CD4-positive, alpha-beta T cell treated with Interleukin-10 for 1 hour (primary cell): ENCODE data around the gene MACO1.

Source experiments
- DNase-seq: peaks from one replicate; pipeline ENCODE4 v3.0.0-alpha.2; 2020

MACO1 gene

DNA sequence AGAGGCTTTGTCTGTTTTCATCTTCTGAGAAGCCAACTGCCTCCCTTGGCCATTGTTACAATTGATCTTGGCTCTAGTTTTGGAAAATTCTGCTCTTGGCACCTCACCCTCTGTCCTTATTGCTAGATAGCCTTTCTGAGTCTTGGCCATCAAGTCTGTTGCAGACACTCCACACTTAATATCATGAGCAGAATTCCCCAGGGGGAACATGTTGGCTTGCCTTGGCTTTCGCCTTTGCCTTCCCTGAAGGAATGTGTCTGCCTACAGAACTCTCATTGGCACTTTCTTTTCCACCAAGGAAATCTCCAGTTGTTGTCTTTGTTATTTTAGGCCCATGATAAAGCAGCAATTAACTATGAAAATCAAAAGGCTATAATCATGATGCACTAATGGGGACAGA is 70.0 kb downstream of the MACO1 start:
- no peak for DNase-seq

DNA sequence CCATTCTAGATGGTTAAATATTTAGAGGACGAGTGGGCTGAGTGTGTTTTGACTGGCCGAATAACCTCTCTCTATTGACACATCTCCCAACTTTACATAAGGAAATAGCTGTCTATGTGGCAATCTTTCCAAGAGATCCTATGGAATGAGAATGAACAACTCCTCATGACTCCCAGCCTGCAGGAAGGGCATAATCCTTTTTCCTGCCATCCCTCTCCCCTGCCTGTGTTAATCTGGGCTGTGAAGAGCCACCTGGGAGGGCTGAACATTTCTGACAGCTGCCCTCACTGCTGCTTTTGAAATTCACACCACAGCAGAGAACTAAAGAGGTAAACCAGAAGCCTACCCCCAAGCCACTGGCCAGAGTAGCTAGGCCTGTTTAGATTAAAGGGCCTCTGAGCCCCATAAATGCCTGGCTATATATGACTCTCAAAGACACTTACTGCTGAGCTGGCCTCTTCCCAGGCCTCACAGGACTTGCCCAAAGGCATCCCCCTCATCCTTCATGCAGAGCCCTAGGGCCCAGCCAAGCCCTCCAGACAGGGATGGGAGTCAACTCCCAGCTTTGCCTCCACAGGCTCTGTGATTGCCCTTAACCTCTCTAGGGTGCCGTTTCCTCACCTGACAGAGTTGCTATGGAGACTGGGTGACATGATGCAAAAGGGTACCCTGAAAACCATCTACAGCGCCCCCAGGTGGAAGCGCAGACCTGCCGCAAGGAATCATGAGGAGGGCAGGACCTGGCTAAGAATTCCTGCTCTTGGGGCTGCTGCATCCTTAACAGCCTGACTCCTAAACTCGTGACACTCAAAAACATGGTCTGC is 70.8 kb downstream of the MACO1 start:
- peak; percentile 8 for DNase-seq

DNA sequence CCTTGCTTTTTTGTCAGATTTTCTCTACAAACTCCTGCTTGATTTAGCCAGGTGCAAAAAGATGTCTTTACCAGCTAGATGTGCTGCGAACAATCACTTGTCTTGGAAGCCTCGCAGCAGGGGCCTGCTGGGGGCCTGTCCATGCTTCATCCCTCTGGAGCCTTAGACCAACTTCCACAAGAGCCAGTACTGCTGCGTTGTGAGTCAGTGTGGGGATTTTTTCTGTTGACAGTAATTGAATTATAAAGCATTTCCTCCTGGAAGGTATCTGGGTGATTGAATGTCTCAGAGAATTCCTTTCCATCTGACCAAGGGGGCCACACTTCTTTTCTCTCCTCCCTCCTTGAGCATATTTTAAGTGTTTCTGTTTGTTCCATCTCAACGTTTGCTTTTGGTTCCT is 72.3 kb downstream of the MACO1 start:
- DNase-seq, result no peak

DNA sequence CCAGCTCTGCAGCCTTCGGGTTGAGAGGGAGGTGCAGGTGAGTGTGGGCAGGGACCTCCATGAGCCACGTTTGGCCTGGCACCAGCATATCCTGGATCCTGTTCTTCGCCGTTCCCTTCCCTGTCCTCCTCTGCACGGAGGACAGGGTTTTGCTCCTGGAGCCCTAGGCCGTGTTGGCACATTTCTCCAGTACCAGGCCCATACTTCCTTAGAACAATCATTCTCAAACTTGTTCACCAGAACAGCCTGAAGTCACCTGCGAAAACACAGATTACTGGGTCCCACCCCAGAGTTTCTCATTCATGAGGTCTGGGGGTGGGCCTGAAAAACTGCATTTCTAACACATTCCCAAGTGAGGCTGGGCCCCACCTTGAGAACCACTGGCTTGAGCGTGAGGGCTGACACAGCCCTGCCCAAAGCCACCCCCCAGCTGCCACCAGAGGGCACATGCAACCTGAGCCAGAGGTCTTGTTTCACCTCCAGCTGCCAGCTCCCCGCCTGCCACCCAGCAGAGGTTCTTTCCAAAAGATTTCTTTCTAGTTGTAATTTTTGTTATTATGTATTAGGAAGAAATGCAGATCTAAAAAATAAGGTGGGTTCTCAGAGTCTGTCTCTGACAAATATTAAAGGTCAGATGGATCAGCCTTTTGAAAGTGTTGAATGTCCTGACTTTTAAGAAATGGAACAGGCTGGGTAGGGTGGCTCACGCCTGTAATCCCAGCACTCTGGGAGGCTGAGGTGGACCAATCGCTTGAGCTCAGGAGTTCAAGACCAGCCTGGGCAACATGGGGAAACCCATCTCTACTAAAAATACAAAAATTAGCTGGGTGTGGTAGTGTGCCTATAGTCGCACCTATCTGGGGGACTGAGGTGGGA is 73.1 kb downstream of the MACO1 start:
- peak; percentile 72 for DNase-seq

DNA sequence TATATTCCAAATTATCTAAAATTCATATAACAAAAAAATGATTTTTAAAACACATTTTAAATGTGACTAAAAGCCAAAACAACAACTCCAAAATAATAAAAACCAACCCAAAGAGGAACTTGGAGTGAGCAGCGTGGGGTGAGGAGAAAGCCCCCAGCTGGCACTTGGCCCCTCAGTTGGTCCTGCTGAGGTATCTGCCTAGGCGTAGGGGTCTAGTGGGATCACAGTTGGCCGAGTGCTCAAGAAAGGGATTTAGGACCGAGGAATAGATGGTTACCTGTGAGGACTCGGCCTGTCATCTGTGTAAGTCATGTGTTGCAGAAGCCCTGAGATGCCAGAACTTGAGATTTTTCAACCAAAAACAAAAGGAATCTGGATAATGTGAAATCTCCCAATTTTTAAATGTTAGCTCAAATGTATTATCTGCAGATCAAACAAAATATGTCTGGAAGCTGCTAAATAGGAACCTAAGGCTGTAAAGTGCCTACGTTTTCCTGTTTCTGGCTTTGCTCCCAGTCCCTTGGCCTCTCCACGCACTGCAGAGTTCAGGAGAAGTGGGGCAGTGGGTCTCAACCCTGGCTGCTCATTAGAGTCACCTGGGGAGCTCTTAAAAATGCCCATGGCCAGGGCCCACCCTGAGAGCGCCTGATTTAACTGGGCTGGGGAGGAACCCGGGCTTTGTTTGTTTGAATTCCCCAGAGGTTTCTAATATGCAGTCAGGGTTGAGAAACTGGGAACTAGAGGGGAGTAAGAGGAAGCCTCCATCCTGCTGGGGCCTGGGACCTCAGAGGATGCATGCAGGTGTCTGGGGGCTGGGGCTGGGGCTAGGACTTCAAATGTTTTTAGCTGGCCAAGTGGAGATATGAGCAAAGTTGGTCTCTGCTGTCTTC is 74.3 kb downstream of the MACO1 start:
- no peak for DNase-seq

DNA sequence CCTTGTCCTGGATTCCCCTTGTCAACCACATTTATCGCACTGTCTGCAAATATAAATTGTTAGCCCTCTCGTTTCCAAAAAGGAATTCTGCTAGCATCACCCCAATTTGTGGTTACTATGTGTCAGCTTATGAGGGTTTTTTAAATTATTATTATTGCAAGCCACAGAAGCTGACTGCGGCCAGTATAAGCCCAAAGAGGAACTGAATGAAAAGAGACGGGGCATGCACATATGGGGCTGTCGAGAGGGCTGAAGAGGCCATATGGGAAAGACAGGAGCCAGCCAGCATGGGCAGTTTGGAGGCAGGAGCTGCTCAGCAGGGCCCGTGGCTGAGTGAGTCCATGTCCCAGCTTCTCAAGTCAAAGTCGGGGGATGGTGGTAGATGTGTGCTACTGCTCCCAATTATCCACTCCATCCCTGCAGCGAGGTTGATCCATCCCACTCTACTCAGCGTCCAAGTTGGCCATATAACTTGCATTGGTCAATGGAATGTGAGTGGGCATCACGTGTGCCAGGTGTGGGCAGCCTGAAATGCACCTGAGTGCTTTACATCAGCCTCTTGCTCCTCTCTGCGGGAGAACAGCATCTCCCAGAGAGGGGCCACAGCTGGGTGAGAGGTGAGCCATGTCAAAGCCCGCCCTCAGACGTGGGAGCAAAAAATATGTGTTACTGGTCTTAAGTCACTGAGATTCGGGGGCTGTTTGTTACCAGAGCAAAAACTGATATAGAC is 75.1 kb downstream of the MACO1 start:
- no peak for DNase-seq

DNA sequence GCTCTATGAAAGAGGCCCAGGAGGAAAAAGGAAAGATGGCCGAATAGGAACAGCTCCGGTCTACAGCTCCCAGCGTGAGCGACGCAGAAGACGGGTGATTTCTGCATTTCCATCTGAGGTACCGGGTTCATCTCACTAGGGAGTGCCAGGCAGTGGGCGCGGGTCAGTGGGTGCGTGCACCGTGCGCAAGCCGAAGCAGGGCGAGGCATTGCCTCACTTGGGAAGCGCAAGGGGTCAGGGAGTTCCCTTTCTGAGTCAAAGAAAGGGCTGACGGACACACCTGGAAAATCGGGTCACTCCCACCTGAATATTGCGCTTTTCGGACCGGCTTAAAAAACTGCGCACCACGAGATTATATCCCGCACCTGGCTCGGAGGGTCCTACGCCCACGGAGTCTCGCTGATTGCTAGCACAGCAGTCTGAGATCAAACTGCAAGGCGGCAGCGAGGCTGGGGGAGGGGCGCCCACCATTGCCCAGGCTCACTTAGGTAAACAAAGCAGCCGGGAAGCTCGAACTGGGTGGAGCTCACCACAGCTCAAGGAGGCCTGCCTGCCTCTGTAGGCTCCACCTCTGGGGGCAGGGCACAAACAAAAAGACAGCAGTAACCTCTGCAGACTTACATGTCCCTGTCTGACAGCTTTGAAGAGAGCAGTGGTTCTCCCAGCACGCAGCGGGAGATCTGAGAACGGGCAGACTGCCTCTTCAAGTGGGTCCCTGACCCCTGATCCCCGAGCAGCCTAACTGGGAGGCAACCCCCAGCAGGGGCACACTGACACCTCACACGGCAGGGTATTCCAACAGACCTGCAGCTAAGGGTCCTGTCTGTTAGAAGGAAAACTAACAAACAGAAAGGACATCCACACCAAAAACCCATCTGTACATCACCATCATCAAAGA is 76.1 kb downstream of the MACO1 start:
- DNase-seq, result peak; percentile 48

DNA sequence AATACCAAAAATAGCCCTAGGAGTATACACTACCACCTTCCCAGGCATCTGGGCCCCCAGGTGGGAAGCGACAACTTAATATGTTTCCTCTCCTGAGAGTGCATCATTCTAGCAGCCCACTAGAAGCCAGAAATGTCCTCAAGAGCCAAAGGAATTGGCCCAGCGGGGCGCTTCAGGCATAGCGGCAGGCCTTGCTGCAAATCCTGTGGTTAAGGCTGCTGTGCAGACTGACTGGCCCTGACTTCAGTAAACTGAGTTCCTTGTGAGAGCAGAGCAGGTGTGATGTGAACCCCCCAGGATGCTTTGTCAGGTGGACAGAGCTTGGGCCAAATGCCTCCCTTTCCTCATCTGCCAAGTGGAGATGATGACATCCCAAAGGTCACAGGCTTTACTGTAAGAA is 83.0 kb downstream of the MACO1 start:
- DNase-seq, result no peak

DNA sequence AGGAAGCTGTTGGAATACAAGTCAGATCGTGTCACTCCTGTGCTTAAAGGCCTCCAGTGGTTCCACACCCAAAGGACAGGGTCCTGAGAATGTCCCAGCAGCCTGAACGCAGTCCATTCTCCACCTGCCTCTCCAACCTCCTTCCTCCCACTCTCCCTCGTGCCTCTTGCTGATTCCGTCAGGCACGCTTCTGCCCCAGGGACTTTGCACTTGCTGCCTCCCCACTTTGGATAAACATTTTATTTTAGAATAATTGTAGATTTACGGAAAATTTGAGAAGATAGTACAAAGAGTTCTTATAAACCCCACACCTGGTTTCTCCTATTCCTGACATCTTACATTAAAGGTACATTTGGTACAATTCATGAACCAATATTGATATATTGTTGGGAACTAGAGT is 84.3 kb downstream of the MACO1 start:
- no peak for DNase-seq

DNA sequence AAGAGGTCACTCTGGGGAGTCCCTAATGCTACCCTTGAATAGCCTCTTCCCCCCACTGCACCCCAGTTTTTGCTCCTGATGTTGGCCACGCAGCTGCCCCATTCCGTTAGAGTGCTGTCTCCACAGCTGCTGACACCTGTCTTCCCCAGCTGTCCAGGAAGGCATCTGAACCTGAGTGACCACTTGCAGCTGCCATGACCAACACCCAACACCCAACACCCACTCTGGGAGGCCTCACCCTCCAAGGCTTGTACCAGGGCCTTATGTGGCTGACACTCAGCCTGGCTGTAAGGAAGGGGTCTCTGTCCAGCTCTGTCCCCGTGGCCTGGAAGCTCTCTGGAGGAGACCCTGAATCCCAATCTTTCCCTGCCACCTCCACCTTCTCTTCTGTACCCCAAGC is 86.0 kb downstream of the MACO1 start:
- DNase-seq, result no peak

DNA sequence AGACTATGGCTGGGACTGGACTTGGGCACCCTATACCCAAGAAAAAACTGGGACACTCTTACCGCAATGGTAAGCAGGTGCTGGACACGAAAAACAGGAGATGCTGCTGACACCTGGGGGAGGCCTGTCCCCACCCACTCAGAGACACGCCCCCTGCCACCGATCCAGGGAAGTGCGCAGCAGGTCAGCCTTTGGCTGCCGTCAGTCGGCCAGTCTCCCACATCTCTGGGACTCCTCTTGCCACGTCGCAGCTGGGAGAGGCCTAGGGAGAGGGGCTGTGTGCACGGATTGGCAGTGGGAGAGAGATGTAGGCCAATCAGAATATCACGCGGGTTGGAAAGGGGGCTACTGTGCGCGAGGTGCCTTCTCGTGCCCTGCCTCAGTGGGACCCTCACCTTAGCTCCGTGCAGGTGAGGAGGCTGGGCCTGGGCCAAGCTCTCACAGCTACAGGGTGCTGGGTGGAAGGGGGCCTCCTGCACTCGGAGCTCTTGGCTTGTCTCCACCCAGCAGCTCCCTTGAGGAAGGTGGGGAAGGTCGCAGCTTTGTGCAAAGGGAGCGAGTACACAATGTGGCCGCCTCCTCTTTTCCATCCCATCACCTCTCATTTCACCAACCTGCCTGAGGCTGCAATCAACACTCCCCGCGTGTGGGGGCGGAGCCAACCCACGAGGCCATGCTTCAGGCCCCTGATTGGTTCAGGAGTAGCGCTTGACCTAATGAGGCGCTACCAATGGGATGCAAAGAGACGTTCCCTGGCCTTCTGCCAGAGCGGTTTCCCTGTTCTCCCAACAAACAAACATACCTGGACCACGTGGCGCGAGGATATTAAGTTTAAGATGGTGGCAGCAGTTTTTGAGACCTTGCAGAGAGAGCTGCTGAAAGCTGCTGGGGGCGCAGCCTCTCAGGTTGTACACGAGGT is 87.0 kb downstream of the MACO1 start:
- no peak for DNase-seq

DNA sequence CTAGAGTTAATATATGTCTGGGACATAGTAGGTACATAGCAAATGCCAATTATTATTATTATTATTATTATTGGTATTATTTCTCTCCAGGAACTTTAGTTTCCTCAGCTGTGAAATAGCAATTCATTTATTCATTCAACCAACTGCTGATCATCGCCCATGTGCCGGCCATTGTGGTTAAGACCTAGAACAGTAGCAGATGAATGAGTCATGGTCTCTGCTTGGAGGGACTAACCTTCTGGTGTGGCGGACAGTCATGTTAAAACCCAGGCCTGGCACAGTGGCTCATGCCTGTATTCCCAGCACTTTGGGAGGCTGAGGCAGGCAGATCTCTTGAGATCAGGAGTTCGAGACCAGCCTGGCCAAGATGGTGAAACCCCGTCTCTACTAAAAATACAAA is 88.9 kb downstream of the MACO1 start:
- DNase-seq, result no peak

DNA sequence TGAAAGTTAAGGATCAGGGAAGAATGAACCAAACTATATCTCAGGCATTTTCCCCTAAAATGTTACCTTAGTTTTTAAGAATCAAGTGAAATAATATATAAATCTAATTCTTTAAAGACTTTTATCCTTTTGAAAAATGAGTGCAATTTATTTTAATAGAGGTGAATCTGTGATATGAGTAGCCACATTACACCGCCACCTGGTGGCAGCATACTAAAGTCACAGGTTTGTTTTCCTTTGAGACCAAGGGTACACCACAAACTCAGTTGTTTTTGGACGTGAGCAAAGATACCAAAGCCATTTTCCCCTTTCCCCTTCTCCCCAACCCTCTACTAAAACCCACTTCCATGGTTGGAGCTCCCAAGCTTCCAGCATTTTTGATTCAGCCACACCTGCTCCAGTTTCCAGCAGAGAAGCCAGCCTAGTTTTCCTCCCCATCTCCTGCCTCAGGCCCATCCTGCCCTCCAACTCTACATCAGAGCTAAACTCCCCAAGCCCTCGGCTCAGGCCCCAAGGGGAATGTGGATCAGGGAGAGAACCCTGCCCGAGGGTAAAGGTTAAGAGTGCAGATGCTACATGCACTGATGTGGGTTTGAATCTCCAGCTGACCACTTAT is 89.9 kb downstream of the MACO1 start:
- peak; percentile 71 for DNase-seq

DNA sequence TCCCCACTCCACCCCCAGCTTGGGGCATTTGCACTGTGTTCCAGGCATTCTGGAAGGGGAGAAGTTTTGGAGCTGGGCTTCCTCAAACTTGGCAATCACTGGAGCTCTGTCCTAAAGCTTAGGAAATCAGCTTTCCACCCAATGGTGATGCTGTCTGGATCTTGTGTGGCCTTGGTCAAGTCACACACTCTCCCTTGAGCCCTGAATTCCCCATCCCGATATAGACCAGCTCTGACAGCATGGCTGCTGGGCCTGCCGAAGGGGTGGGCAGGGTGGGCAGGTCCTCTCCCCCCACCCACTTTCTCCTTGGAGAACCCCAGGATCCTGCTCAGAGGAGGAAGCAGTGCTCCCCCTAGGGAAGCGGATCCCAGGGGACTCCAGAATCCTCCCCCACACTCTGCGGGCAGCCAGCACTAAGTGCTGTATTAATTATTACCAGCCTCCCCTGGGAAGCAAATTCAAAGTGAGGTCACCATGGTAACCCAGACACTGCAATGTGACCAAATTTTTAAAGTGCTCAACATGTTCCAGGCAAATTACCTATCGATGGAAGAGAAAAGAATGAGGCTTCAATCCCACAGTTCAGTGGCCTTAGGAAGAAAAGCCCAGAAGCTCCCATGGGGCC is 91.4 kb downstream of the MACO1 start:
- no peak for DNase-seq

DNA sequence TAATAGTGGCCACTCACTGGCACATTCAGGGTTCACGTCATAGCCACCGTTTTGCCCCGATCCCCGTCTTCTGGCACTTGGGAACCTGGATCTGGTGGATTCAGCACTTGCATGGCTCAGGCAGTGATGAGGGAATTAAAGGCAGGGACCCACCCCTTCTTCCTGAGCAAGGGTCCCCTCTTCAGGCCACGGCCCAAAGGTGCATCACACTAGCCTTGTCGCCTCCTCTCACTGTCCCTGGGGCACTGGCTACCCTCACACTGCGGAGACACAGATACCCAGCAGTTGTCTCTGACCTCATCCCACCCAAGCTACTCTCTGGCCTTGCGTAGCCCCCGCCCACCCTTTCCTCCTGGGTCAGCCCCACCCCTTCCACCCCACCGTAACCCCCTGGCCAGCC is 92.8 kb downstream of the MACO1 start:
- no peak for DNase-seq

DNA sequence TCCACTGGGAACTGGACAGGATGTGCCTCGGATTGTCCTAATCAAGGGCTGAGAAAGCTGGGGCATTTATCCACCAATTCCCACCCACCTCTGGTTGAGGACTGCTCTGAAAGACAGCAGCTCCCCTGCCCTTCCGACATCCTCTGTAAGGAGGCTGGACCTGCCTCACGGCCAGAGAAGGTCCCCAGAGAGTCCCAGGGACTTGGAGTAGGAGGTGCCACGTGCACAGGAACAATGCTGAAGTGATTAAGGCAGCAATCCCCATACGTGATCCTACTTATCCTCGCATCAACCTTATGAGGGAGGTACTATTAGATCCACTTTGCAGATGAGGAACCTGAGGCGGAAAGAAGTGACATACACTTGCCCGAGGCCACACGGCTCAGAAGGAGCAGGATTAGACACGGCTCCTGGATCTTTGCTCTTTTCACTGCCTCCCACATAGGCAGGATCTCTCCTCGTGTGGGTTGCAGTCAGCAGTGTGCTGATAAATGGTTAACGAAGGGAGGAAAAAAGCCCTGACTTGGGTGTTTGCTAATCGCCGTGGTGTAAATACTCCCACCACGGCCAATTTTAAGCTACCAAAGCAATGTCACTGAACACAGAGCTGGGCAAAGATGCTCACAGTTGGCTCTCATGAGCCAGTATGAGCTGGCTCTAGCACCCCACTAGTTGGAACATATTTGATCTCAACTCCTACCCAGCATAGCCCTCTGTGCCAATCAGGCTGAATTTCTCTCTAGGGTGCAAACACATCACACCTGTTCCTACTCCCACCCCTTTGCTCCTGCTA is 94.1 kb downstream of the MACO1 start:
- no peak for DNase-seq

DNA sequence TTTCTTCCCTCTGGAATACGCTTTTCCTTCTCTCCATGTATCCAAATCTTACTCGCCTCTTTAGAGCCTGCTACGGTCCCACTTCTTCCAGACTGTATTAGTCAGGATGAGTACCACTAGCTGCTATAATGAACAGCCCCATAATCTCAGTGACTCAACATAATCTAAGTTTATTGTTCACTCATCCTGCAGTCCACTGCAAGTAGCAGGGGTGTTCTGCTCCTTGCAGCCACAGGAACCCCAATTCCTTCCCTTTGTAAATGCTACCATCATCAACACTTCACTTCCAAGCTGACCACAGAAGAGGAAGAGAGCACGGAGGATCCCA is 94.6 kb downstream of the MACO1 start:
- DNase-seq, result no peak

DNA sequence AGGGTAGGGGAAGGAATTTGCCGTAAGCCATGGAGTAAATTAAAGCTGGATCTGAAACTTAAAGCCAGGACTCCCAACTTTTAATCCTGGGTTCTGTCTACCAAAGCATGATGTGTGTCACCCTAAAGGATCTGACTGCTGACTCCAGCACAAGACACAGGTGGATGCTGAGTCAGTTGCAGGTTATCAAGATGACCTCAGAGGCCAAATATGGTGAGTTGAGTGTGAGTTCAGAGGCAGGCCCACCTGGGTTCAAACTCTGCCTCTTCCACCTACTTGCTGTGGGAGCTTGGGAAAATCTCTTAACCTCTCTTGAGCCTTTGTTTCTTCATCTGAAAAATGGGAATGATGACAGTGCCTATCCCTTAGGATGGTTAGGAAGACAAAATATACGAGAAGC is 96.1 kb downstream of the MACO1 start:
- DNase-seq, result no peak
